ACHN (cell line): Measurements from ENCODE around the gene ZNF473.

Experiments used
- DNase-seq: peaks from one replicate; pipeline ENCODE4 v3.0.0-alpha.2; 2015
- in situ Hi-C: cut with HindIII; loops from 2 replicates; pipeline ENCODE4 v1.10.0; 2017; ENCODE audit warnings: low sequenced_read_pairs, low pct_ligation_motif_present, low pct_unique_long_range_greater_than_20kb

The ZNF473 gene

GRCh38 chr19:50025794-50026549 is at the start of gene ZNF473:
ZNF473 (plus strand) TSS chr19:50026005; CDS start chr19:50031083, 5,078 bp downstream.
- DNase-seq = peak; percentile 93
- in situ Hi-C loops = no loop called here

- DNase-seq = no peak
- in situ Hi-C loops = no loop called here
Measured at GRCh38 chr19:49976496-49976895, 49.3 kb upstream of the ZNF473 start.

DNA sequence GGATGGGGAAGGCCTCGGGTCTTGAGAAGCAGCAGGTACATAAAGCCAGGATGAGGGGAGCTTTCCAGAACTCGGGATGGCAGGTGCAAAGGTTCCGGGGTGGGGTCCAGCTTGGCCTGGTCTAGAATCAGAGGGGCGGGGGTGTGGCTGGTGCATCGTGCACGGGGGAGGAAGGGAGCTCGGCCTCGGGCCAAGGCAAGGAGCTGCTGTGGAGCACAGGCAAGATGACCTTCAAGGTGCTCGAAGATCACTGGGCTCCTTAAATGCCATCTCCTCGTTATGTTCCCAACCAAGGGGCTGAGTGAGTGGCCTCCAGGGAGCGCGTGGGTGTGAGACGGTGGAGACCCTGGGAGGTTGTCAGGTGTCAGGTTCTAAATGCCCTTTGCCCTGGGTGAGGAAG is 48.7 kb upstream of the ZNF473 start:
- DNase-seq = no peak
- in situ Hi-C loops = no loop called here

- in situ Hi-C loops = no loop called here
- no peak for DNase-seq
Measured at GRCh38 chr19:49977881-49978280, 47.9 kb upstream of the ZNF473 start.

DNA sequence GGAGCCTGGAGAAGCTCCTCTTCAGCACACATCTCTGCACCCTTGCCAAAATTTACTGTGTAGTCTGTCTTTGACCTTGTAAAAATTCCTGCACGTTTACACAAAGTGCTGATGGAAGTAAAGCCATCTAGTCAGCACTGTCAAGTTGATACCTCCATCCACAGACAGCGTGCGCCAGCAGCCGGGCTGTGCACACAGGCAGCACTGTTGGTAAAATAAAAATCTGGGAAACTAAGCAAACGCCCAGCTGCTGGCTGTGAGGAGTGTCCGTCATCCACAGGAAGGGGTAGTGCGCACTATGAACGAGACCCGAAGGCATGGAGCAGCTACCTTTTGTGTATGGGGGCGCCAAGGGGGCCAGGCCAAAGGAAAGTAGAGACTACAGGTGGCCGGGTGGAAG is 47.5 kb upstream of the ZNF473 start:
- in situ Hi-C loops = no loop called here
- DNase-seq = no peak

DNA sequence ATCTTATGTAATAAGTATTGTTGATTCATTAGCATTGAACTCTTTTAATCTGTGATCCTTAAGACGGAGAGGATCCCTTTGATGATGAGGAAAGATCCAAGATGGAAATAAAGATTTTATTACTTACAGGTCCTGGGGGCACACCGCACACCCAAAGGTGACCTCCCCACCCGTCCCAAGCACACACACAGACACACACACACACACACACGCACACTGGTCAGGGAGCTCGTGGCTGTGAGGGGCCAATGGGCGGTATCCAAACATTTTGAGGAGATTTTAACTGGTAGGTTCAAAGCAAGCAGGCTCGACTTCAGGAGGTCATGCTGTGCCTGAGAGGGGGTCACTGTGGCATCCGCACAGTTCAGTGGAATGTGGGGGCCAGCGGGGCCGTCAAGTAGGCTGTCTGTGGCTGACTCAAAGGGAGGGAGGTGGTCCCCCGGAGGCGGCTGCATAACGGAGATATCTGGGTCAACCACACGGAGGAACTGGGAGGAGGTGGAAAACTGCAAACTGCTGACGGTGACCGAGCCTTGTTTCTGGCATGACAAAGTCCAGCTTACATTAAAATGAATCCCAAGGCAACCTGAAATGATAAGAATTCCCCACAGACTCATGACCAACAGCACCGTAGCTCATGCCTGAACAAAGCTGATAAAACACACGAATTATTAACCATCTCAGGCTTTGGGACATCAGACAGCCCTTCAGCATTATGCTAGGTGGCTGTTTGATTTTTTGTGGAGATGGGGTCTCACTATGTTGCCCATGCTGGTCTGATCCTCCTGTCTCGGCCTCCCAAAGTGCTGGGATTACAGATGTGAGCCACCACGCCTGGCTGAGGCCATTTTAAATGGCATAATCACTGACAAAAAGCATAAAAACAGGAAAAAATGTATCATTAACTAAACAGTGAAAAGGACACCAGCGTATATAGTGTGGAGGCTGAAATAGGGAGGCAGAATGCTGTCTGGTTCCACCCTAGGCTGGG is 43.9 kb upstream of the ZNF473 start:
- DNase-seq = no peak
- in situ Hi-C loops = no loop called here

GRCh38 chr19:49983645-49984229 is 42.1 kb upstream of the ZNF473 start:
- DNase-seq = peak; percentile 47
- in situ Hi-C loops = no loop called here

GRCh38 chr19:49984491-49984890 is 41.3 kb upstream of the ZNF473 start:
- no peak for DNase-seq
- in situ Hi-C loops = no loop called here

DNA sequence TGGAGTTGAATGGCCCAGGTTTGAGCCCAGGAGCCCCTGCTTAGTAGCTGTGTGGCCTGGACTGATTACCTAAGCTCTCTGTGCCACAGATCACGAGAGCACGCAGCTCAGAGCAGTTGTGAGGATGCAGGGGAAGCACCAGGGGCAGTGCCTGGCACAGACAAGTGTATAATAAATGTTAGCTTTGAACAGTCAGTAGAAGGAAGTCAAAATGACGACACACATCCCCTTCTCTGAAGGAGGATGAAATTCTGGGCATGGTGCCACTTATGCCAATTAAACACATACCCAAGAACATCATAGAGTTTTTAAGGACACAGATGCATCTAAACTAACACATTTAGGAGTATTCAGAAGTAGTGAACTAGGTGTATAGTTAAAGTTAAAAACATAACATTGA is 39.9 kb upstream of the ZNF473 start:
- in situ Hi-C loops = no loop called here
- no peak for DNase-seq

DNA sequence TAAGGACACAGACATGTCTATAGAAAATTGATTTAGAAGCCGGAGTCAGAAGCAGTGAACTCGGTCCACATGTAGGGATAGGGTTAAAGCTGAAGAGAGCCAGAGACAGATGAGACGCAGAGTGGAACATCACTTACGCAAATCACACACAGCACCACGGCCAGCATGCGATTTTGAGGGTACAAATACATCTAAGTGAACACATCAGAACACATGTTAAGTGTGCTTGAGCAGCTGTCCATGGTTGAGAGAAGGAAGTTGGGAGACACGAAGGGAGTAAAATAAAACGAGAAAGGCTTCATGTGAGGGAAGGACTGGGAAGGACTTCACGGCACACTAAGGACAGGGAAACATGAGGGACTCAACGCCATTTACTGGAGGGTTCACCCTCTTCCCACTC is 39.5 kb upstream of the ZNF473 start:
- in situ Hi-C loops = no loop called here
- DNase-seq = no peak

- in situ Hi-C loops = no loop called here
- DNase-seq = peak; percentile 96
Measured at GRCh38 chr19:49987159-49987698, 38.6 kb upstream of the ZNF473 start.

- in situ Hi-C loops = no loop called here
- no peak for DNase-seq
Measured at GRCh38 chr19:49988007-49988406, 37.8 kb upstream of the ZNF473 start.

GRCh38 chr19:49988433-49988832 is 37.4 kb upstream of the ZNF473 start:
- in situ Hi-C loops = no loop called here
- DNase-seq = peak; percentile 20

GRCh38 chr19:49997709-49998108 is 28.1 kb upstream of the ZNF473 start:
- peak; percentile 48 for DNase-seq

DNA sequence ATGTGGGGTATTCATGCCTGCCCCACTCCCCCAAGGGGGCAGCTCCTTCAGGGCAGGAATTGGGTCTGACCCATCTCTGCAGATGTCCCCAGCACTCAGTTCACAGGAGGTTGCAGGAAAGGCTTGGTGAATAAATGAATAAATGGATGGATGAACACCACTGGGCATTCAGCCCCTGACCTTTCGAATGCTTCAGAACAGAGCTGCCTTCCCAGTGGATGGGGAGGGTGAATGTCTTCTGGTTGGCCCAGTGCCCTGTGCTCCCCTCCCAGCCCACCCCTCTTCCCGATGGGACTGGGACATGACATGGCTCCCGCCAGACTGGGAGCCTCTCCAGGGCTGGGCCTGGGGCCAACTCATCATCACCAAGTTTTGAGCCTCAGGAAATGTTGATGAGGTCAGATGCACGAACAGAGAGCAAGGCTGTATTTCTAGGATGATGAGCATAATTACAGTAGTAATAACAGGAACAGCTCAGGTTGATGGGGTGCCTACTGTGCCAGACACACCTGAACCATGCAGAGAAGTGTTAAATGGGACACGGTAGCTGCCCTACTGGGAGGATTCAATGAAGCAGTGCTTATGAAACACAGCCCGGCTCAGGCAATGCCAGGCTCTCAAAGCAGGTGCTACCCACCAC is 26.3 kb upstream of the ZNF473 start:
- in situ Hi-C loops = no loop called here
- no peak for DNase-seq

More at GRCh38 chr19:49997709-49998108, 28.1 kb upstream of the ZNF473 start:
- in situ Hi-C loops = no loop called here

DNA sequence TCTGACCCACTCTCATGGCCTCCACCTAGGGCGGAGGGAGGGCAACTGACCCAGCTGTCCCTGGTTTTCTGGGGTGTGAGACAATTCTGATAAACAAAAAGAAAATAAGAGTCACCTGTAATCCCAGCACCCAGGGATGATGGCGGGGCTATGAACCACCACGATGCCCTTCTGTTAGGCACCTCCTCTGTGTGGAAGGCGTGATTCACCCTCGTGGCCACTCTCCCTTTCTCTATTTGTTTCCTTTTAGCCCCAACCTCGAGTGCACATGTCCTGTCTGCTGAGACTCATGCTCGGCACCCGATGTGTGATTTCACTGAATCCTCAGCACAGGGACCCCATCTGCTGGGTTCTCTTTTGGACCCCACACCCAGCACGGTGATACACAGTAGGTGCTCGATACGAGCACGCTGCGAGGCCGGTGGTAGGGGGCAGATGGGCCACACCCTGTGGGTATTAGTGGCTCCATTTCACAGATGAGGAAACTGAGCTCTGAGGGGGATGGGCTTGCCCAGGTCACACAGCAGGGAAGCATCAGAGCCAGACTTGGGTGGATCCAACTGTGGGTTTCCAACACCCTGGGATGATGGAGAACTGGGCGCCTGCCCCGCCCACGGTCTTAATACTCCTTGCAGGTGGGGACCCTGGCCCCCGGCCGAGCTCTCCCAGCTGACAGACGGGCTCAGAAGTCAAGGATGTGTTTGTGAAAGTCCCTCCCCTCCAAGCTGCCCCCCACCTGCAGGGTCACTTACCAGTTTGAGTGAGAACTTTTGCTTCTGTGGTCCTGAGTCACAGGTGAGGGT is 25.6 kb upstream of the ZNF473 start:
- in situ Hi-C loops = no loop called here
- DNase-seq = no peak

GRCh38 chr19:50000841-50001557 is 24.8 kb upstream of the ZNF473 start:
- DNase-seq = no peak
- in situ Hi-C loops = no loop called here
